Heart right ventricle (tissue), 16 donors: ENCODE results near the gene PPP1R18. TPM values are rescaled to one million over a fixed set of nuclear protein-coding genes. Genes with fewer than 3 reads are reported as not detected.

Source experiments
- ATAC-seq, 8 donors: fragments of 200-7000 bp; cut with Tn5 transposase; one replicate each; pipeline ENCODE4 v1.9.1; 2020; ENCODE audit warnings: mild to moderate bottlenecking in 8 of 8, moderate library complexity in 8 of 8, moderate number of reproducible peaks in 1 of 8
- DNase-seq, 2 donors: peaks; one replicate each; pipeline ENCODE4 v3.0.0-alpha.2; 2020
- H3K27ac ChIP-seq, 10 donors: fragments of 200-600 bp; sonication (generic) in 2 of 10; one replicate each; pipeline versions ENCODE4 v1.5.0 to v1.8.0; 2020 to 2022; ENCODE audit warnings: mild to moderate bottlenecking in 3 of 10
- H3K27me3 ChIP-seq, 7 donors: fragments of 200-600 bp; one replicate each; pipeline ENCODE4 v1.8.0; 2021 to 2022; ENCODE audit warnings: mild to moderate bottlenecking in 2 of 7
- H3K36me3 ChIP-seq, 9 donors: fragments of 200-600 bp; sonication (generic) in 1 of 9; one replicate each; pipeline versions ENCODE4 v1.5.0 to v1.8.0; 2020 to 2022; ENCODE audit warnings: mild to moderate bottlenecking in 2 of 9
- H3K4me1 ChIP-seq, 9 donors: fragments of 200-600 bp; sonication (generic) in 1 of 9; one replicate each; pipeline versions ENCODE4 v1.5.0 to v1.8.0; 2020 to 2022; ENCODE audit warnings: mild to moderate bottlenecking in 4 of 9
- H3K4me3 ChIP-seq, 10 donors: fragments of 200-600 bp; sonication (generic) in 2 of 10; one replicate each; pipeline versions ENCODE4 v1.5.0 to v1.8.0; 2020 to 2022; ENCODE audit warnings: mild to moderate bottlenecking in 7 of 10, moderate library complexity in 2 of 10
- H3K9me3 ChIP-seq, 11 donors: fragments of 200-600 bp in 10 of 11; sonication (generic) in 2 of 11; one replicate each; pipeline versions ENCODE4 v1.5.0 to v1.8.0; 2013 to 2022; ENCODE audit warnings: mild to moderate bottlenecking in 2 of 11, control low read depth in 1 of 11, moderate library complexity in 1 of 11
- CTCF ChIP-seq, 9 donors: fragments of 200-600 bp; sonication (generic) in 2 of 9; IDR thresholded peaks; one replicate each; pipeline versions ENCODE4 v1.5.0 to v1.8.0; 2021 to 2022; ENCODE audit warnings: antibody characterized with exemption in 9 of 9, mild to moderate bottlenecking in 5 of 9, moderate library complexity in 1 of 9
- WGBS, 2 donors: extraction: QIAGEN DNeasy Blood & Tissue Kit; methylation state at CpG; one replicate each; pipeline ENCODE4 v1.1.7; 2013; ENCODE audit warnings: inconsistent platforms in 1 of 2; 5-methylcytosine and 5-hydroxymethylcytosine counted together
- intact Hi-C, 10 donors: fragments of 100-400 bp; cut with DNase I; formaldehyde crosslinking; loops; one replicate each; pipeline versions ENCODE4 v1.11.1 to v1.14.2; 2022
- polyA plus RNA-seq, 2 donors: library from polyadenylated mRNA; stranded (reverse); fragments of 200-250 nt; gene quantifications; one replicate each; pipeline ENCODE4 v1.2.3, GENCODE V29; 2013
- total RNA-seq, 10 donors: library from RNA; stranded (reverse); fragmentation: NEBNext Ultra II Directional in 3 of 10; extraction: Animal tissue kit (Norgen Biotek cat#: 25700) in 3 of 10; gene quantifications; one replicate each; pipeline versions ENCODE4 v1.2.1 to v1.2.4, GENCODE V29; 2021 to 2023
- donor health status: Arrhythmogenic right ventricular cardiomyopathy.
- donor health status: ischemic (EF 13 %, LVEDD 7.1; RV severe dilation, severe dysfunction).
- donor health status: healthy with polysubstance abuse.
- donor health status: DM: no; HTN: yes; CAD: no.
- donor health status: DM: no; HTN: no; CAD: no.
- donor health status: ischemic (EF 25% LVEDD 6.9; RV normal size, moderate dysfunction).
- donor health status: ischemic (EF 25% LVEDD 5.7; RV mildly dilated, moderate dysfunction).
- donor health status: healthy.
- donor health status: DM: yes; HTN: yes; CAD: no.
- donor health status: Ischemic cardiomyopathy.
- donor health status: ischemic (EF 35%, LVEDD 5.7; RV mildly dilated, moderate dysfunction).
- donor health status: nonischemic (EF 11% LVEDD 7.7; RV severe dilation, severe dysfunction).
- donor health status: DM: yes; HTN: yes; CAD: no.
- donor health status: PGD.
- donor health status: ischemic (EF 29% LVEDD 5.4; RV normal size, mild dysfunction).
- donor health status: nonischemic (EF 23%, LVEDD 6.1; RV moderate dilation, normal function).

The PPP1R18 gene
- total and polyA plus RNA-seq, 12 donors = 8.2 to 47.7 (median 17.2) TPM

GRCh38 chr6:30685157-30686008 is 1.1 kb downstream of the PPP1R18 start:
- DNase-seq = peak in 1 of 2 donors; percentile 40
- 31 to 44% methylated on average over 29 of the region's 29 CpGs for WGBS, 2 donors
- intact Hi-C loops = loop anchor here in 6 of 10 donors (2.0 to 10.0 kb wide), 3 partner anchors 35 to 199 kb away; partner anchors contain the start of genes TUBB (in 5 of the 6), DDR1 (in 1 of the 6), MRPS18B (in 1 of the 6) and PPP1R10 (in 1 of the 6)

GRCh38 chr6:30684386-30685156 is 1.9 kb downstream of the PPP1R18 start:
- WGBS, 2 donors = 29 to 41% methylated on average over 19 to 21 of the region's 21 CpGs
- intact Hi-C loops = loop anchor here in 3 of 10 donors (5.0 to 10.0 kb wide), 4 partner anchors 67 to 200 kb away; partner anchors contain the start of genes DDR1 (in 1 of the 3), MRPS18B (in 1 of the 3) and PPP1R10 (in 1 of the 3)
- no peak for ATAC-seq
- H3K27ac ChIP-seq = peak overlapping the region; percentile 94 to 100 (median 98)
- DNase-seq = peak; percentile 53 to 60
- H3K4me3 ChIP-seq = peak overlapping the region; percentile 44 to 90 (median 80)
- H3K27me3 ChIP-seq = no peaks in the 10 kb centered on the region
- H3K36me3 ChIP-seq = peaks cover 0 to 29% (median 0%) of the 10 kb centered on the region in 9 donors
- TF ChIP-seq CTCF (IDR thresholded peaks at IDR 0.05) = no peak
- H3K4me1 ChIP-seq = peaks cover 24 to 88% (median 66%) of the 10 kb centered on the region in 9 donors
- H3K9me3 ChIP-seq = no peaks in the 10 kb centered on the region

More at GRCh38 chr6:30685157-30686008, 1.1 kb downstream of the PPP1R18 start:
- no peaks in the 10 kb centered on the region for H3K27me3 ChIP-seq
- TF ChIP-seq CTCF (IDR thresholded peaks at IDR 0.05) = peak in 4 of 9 donors; percentile 11 to 34 (median 21)
- peak overlapping the region; percentile 44 to 90 (median 80) for H3K4me3 ChIP-seq
- ATAC-seq = no peak
- no peaks in the 10 kb centered on the region for H3K9me3 ChIP-seq
- H3K36me3 ChIP-seq = peaks cover 0 to 21% (median 0%) of the 10 kb centered on the region in 9 donors
- peak overlapping the region; percentile 94 to 100 (median 98) for H3K27ac ChIP-seq
- H3K4me1 ChIP-seq = peaks cover 25 to 88% (median 66%) of the 10 kb centered on the region in 9 donors

- H3K36me3 ChIP-seq = peaks cover 0 to 35% (median 3%) of the 10 kb centered on the region in 9 donors
- H3K4me1 ChIP-seq = peaks cover 21 to 88% (median 66%) of the 10 kb centered on the region in 9 donors
- peak overlapping the region; percentile 44 to 90 (median 80) for H3K4me3 ChIP-seq
- ATAC-seq (no peak), DNase-seq (no peak)
- intact Hi-C loops = loop anchor here in 3 of 10 donors (5.0 to 10.0 kb wide), 3 partner anchors 138 to 201 kb away; partner anchors contain the start of gene DDR1 (in 1 of the 3)
- H3K27ac ChIP-seq = peak overlapping the region; percentile 94 to 100 (median 98)
- no peaks in the 10 kb centered on the region for H3K9me3 ChIP-seq
- H3K27me3 ChIP-seq = no peaks in the 10 kb centered on the region
- WGBS, 2 donors = 29 to 32% methylated on average over 2 of the region's 2 CpGs
- no peak for TF ChIP-seq CTCF (IDR thresholded peaks at IDR 0.05)
Measured at GRCh38 chr6:30683980-30684338, 2.5 kb downstream of the PPP1R18 start.
